GM18526 (cell line): ENCODE data around the gene CCDC93.

ENCODE experiments used
- POLR2A ChIP-seq: IDR thresholded peaks from 3 replicates; pipeline ENCODE4 v1.6.1; 2011; ENCODE audit not compliant: insufficient read length; ENCODE audit errors: extremely low read depth

CCDC93 gene

GRCh38 chr2:117980783-117981676 is 32.8 kb downstream of the CCDC93 start:
- no peak for TF ChIP-seq POLR2A

GRCh38 chr2:117979911-117980701 is 33.8 kb downstream of the CCDC93 start:
- TF ChIP-seq POLR2A: no peak

GRCh38 chr2:117977696-117978095 is 36.2 kb downstream of the CCDC93 start:
- TF ChIP-seq POLR2A: no peak

- no peak for TF ChIP-seq POLR2A
These were observed 37.3 kb downstream of the CCDC93 start for GRCh38 chr2:117976581-117976980.

- no peak for TF ChIP-seq POLR2A
These were observed 40.3 kb downstream of the CCDC93 start for GRCh38 chr2:117973498-117974082.

GRCh38 chr2:117972476-117973123 is 41.3 kb downstream of the CCDC93 start:
- TF ChIP-seq POLR2A: no peak

- no peak for TF ChIP-seq POLR2A
These were observed 45.1 kb downstream of the CCDC93 start for GRCh38 chr2:117968722-117969121.

- TF ChIP-seq POLR2A: no peak
These were observed 45.7 kb downstream of the CCDC93 start for GRCh38 chr2:117967977-117968718.

GRCh38 chr2:117963446-117963845 is 50.4 kb downstream of the CCDC93 start:
- no peak for TF ChIP-seq POLR2A

GRCh38 chr2:117961201-117961600 is 52.7 kb downstream of the CCDC93 start:
- TF ChIP-seq POLR2A: no peak

GRCh38 chr2:117960231-117960630 is 53.6 kb downstream of the CCDC93 start:
- TF ChIP-seq POLR2A: no peak

- no peak for TF ChIP-seq POLR2A
These were observed 55.7 kb downstream of the CCDC93 start for GRCh38 chr2:117958186-117958585.

GRCh38 chr2:117957616-117958015 is 56.3 kb downstream of the CCDC93 start:
- no peak for TF ChIP-seq POLR2A

- no peak for TF ChIP-seq POLR2A
These were observed 57.7 kb downstream of the CCDC93 start for GRCh38 chr2:117956036-117956796.
